NB4 (cell line): ENCODE data around the gene TMCO4.

Experiments used
- CTCF ChIP-seq: IDR thresholded peaks from one replicate; pipeline ENCODE4 v1.5.1; 2012; ENCODE audit warnings: low read depth, low read length
- MYC ChIP-seq: IDR thresholded peaks from 2 replicates; pipeline ENCODE4 v1.6.1; 2011; ENCODE audit warnings: low read depth, low read length

DNA sequence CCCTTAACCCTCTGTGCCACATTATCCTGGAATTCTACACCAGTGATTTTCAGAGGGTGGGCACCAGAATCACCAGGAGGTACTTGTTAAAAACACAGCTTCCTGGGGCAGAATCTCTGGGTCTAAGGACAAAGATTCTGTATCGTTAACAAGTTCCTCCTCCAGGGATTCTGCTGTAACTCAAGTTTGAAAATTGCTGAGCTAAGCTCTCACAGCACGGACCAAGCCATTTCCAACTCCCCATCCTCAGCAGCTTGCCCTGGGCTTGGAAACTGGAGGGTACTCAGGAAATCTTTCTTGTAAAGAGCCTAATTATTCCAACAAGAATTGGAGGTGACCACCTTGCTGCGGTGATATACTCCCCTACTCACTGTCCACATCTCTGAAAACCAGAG, 48.8 kb downstream of the TMCO4 start:
- TF ChIP-seq CTCF (no peak), MYC (no peak)
